ENCODE measurements around the gene TCF25.
"Not testable (repeated sequence)": the region's sequence is repeated elsewhere in the genome, so short reads cannot be mapped to it uniquely, and the experiment has no call there.

Gene TCF25

GRCh38 chr16:89906140-89907025, 33.0 kb downstream of the TCF25 start:
- DNase-seq = no peak

GRCh38 chr16:89907055-89907814, 33.8 kb downstream of the TCF25 start:
- no peak for DNase-seq

GRCh38 chr16:89908236-89908635, 34.8 kb downstream of the TCF25 start:
- DNase-seq = no peak

GRCh38 chr16:89909777-89910716, 36.7 kb downstream of the TCF25 start:
- DNase-seq = peak; percentile 11

GRCh38 chr16:89910717-89911354, 37.4 kb downstream of the TCF25 start:
- DNase-seq = no peak

GRCh38 chr16:89911375-89911774, 38.0 kb downstream of the TCF25 start:
- no peak for DNase-seq

- no peak for DNase-seq
Observed at GRCh38 chr16:89912143-89912542, 38.8 kb downstream of the TCF25 start.

GRCh38 chr16:89912627-89913026, 39.2 kb downstream of the TCF25 start:
- DNase-seq = no peak

- no peak for DNase-seq
Observed at GRCh38 chr16:89913408-89914387, 40.3 kb downstream of the TCF25 start.

GRCh38 chr16:89914642-89915285, 41.4 kb downstream of the TCF25 start:
- not testable (repeated sequence) for DNase-seq

GRCh38 chr16:89915303-89916232, 42.2 kb downstream of the TCF25 start:
- no peak for DNase-seq

GRCh38 chr16:89917773-89918452, 44.5 kb downstream of the TCF25 start:
- DNase-seq = peak; percentile 60

GRCh38 chr16:89918453-89919347, 45.3 kb downstream of the TCF25 start, which contains the start of gene MC1R:
TSS of gene MC1R (plus strand) at chr16:89918862. CDS start at chr16:89919259, 397 bp downstream.
- peak; percentile 18 for DNase-seq

- no peak for DNase-seq
Observed at GRCh38 chr16:89919535-89920406, 46.4 kb downstream of the TCF25 start.

GRCh38 chr16:89920723-89921122, 47.3 kb downstream of the TCF25 start:
- DNase-seq = no peak

- no peak for DNase-seq
Observed at GRCh38 chr16:89921131-89921701, 47.8 kb downstream of the TCF25 start.

All from NCI-H1105 treated with DMSO at 0.1 percent for 48 hours (cell line).